Islet precursor cell (in vitro differentiated cells): ENCODE results near the gene CASP10.

Source experiments
- DNase-seq: peaks from one replicate; pipeline ENCODE4 v3.0.0-alpha.2; 2018

CASP10 gene

GRCh38 chr2:201182650-201183364 is at the start of gene CASP10:
TSS of gene CASP10 (plus strand) at chr2:201183141. CDS start at chr2:201185778, 2,637 bp downstream.
- DNase-seq, result no peak

GRCh38 chr2:201135386-201135785 is 47.6 kb upstream of the CASP10 start:
- DNase-seq, result no peak

GRCh38 chr2:201136889-201137321 is 46.0 kb upstream of the CASP10 start:
- peak; percentile 64 for DNase-seq

GRCh38 chr2:201137505-201138400 is 45.2 kb upstream of the CASP10 start:
- DNase-seq, result no peak

GRCh38 chr2:201138401-201138970 is 44.5 kb upstream of the CASP10 start:
- no peak for DNase-seq

- peak; percentile 85 for DNase-seq
Observed at GRCh38 chr2:201138986-201139781, 43.8 kb upstream of the CASP10 start.

GRCh38 chr2:201139836-201140604 is 42.9 kb upstream of the CASP10 start:
- peak; percentile 60 for DNase-seq

GRCh38 chr2:201144101-201145051 is 38.6 kb upstream of the CASP10 start:
- DNase-seq, result no peak

GRCh38 chr2:201148434-201148990 is 34.4 kb upstream of the CASP10 start:
- DNase-seq, result no peak

- DNase-seq, result peak; percentile 68
Observed at GRCh38 chr2:201149064-201149820, 33.7 kb upstream of the CASP10 start.

- DNase-seq, result peak; percentile 80
Observed at GRCh38 chr2:201149821-201150165, 33.1 kb upstream of the CASP10 start.

GRCh38 chr2:201150454-201151020 is 32.4 kb upstream of the CASP10 start:
- DNase-seq, result no peak

GRCh38 chr2:201151127-201151981 is 31.6 kb upstream of the CASP10 start:
- no peak for DNase-seq

GRCh38 chr2:201152517-201152916 is 30.4 kb upstream of the CASP10 start:
- no peak for DNase-seq

- no peak for DNase-seq
Observed at GRCh38 chr2:201152999-201153815, 29.7 kb upstream of the CASP10 start.

GRCh38 chr2:201154615-201155399 is 28.1 kb upstream of the CASP10 start:
- DNase-seq, result no peak

- DNase-seq, result no peak
Observed at GRCh38 chr2:201156036-201156435, 26.9 kb upstream of the CASP10 start.
